GM18907 (cell line): ENCODE measurements around the gene P3H2.
"Not testable (repeated sequence)": the region's sequence is repeated elsewhere in the genome, so short reads cannot be mapped to it uniquely, and the experiment has no call there.

Experiments
- ATAC-seq: cut with Tn5 transposase; IDR thresholded peaks from one replicate; pipeline ENCODE4 v1.9.1; 2021; ENCODE audit warnings: mild to moderate bottlenecking, moderate library complexity; ENCODE audit not compliant: unreplicated experiment

P3H2 gene

DNA sequence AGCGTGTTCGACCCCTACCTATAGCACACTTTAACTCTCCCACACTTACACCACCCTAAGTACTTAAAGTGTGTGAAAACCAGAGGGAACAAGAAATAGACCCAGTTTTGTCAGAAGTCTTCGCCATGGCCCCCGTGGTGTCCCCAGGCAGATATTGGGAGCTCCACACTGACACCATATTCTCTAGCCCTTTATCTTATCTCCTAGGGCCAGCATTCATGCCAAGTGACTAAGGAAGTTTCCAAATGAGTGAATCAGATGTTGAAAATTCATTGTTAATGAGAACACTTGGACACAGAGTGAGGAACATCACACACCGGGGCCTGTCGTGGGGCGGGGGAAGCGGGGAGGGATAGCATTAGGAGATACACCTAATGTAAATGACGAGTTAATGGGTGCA is 31.8 kb downstream of the P3H2 start:
- ATAC-seq, result no peak

DNA sequence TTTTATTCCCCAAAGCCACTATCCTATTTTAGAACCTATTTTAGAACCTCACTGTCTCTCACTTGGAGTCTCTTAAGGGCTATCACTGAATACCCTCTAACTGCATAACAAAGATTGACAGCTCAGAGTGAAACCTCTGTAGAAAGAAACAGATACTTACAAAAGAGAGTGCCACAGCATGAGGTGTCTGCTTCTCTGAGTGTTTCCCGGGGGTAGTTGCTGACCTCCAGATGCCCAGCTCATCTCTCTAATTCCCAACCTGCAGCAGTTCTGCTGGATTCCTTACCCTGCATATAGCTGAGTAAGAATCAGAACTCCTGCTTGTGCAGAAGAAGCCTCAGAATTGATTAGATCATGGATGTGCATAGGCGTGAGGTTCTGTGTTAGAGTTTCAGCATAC is 34.5 kb downstream of the P3H2 start:
- no peak for ATAC-seq

DNA sequence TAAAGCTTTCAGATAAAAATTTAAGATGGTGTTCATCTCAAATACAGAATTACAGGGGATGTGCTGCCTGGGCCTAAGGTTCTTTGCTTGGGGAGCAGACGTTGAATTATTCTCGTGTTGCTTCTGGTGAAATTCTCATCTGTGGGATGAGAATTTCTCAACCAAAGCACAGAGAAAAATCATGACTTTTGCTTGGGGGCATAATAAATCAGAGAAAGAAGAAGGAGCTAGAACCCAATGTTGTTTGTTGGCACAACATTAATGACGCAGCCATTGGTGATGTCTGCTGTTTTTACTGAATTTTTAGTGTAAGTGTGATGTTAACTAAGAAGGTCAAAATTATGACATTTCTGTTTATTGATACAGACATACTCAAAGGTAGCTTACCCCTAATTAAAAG is 35.7 kb downstream of the P3H2 start:
- ATAC-seq, result no peak

DNA sequence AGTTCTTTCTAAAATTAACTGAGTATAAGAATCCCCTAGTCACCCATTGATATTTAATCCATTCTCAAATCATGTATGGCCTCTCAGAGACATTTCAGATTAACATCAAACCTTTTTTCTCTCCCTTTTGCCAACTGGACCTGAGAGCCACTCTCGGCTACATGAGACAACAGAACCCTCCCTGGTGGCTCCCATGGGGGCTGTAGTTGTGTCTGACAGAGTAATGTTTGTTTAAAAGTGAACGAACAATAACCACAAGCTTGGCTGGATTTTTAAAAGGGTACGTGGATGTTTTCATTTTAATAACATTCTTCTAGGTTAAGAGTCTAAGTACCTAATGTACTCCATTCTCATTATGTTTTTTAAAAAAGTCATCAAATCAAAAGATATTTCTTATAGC is 37.1 kb downstream of the P3H2 start:
- ATAC-seq, result no peak

DNA sequence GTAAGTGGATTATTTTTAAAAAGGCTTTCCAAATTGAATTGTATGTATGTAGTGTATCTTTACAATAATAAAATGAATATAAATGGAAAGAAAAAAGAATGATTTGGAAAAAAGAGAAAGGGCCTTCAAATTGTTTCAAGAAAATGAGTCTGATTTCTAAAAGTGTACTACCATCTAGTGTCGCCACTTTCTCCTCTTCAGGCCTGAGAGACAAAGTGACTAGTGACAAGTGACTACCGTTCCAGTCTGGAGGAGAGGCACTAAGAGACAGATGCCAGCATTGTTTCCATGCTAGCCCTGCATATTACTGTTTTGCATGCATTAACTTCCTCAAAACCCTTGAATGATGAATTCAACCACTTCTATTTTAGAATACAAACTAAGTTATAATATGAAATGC is 39.3 kb downstream of the P3H2 start:
- ATAC-seq, result no peak

DNA sequence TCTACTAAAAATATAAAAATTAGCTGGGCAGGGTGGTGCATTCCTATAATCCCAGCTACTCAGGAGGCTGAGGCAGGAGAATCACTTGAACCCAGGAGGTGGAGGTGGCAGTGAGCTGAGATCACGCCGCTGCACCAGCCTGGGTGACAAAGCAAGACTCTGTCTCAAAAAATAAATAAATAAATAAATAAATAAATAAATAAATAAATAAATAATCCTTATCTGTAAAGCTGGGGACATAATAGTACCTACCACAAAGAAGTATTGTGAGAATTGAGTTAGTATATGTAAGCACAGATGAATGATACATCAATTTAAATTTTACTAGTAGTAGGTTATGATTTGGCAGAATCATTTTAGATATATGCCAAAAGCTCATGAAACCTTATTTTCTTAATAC is 41.5 kb downstream of the P3H2 start:
- ATAC-seq, result not testable (repeated sequence)

DNA sequence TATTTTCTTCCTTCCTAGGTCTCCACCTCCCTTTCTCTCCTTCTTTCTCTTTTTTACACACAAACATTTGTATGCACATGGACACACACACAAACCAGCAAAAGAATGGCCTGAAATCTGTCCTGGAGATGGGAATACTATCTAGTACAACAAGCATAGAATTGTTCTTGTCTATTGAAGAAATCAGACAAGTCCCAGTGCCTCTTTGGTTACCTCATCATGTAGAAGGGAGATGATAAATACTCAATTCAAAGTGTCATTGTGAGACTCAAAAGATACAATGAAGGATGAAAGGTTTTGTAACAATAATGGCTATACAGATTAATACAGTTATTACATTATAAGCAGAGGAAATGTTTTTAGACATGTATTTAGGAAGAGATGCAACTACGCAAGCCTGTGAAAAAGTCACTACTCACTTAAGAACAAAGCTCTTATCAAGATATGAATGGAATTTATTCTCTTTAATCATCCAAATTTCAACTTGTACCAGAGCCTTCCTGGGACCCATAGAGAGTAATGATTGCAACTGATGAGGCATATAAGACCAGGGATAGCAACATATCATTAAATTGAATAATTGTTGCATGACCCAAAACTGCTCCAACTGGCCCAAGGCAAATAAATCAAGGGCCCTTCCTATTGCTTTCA is 43.2 kb downstream of the P3H2 start:
- ATAC-seq, result no peak

DNA sequence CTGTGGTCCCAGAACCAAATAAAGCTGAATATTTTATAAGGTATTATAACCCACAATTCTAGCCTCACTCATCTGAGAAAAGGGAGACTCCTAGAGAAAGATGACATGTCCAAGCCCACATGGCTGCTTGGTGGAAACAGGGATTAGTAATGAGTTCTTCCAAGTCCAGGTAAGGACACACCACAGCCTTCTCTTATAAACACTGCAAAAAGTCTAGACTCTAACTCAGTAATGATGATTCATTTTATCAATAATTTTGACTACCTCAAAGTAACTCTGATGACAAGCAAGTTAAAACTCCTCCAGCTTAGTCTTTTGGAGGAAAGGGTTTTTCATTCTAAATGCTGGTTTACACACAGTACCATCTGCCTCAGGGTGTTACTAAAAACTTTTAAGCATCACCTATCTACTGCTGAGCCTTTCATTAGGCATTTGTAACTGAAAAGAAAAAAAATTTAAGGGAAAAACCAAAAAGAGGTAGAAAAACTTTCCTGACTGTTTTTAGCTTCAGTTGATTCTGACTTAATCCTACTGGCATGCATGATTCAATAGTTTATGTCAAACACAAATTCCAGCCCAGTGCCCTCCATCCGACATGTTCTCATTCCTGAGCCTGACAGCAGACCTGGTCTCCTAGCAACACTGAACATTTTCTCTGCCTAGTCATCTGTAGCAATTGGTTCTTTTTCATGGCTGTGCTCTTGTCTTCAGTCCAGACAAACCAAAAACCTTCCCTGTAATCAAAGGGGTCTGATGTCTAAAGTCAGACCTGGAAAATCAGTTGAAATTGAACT is 43.9 kb downstream of the P3H2 start:
- ATAC-seq, result no peak

DNA sequence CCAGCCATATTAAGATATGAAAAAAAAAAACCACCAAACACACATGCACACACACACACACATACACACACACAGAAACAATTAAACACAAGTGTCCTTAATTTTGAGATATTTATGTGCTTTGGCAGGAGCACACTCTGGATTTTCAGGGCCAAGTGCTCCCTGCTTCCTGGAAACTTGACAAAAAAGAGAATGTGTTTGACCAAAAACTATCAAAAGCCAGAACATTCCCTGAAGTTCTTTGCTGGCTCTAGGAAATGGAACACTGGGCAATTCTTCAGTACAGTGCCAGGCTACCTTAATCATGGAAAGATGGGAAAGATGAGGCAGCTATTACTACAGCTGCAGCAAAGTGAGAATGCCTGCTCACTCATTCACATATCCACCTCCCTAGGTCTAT is 44.6 kb downstream of the P3H2 start:
- no peak for ATAC-seq

DNA sequence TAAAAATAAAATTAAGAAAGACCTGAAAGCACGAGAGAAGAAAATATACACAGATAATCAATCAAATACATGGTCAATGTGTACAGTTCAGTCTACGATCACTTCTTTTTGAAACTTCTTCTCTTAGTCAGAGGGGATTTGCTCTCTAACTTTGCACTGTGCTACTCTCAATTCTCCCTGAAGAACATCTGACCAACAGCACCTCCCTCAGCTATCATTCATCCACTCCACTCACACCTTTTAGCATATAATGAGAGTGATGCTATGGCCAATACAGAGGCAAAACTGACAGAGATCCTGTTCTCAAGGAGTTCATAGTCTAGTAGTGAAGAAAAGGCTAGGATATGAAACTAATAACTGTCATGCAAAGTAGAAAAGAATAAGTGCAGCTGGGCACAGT is 45.9 kb downstream of the P3H2 start:
- ATAC-seq, result no peak

DNA sequence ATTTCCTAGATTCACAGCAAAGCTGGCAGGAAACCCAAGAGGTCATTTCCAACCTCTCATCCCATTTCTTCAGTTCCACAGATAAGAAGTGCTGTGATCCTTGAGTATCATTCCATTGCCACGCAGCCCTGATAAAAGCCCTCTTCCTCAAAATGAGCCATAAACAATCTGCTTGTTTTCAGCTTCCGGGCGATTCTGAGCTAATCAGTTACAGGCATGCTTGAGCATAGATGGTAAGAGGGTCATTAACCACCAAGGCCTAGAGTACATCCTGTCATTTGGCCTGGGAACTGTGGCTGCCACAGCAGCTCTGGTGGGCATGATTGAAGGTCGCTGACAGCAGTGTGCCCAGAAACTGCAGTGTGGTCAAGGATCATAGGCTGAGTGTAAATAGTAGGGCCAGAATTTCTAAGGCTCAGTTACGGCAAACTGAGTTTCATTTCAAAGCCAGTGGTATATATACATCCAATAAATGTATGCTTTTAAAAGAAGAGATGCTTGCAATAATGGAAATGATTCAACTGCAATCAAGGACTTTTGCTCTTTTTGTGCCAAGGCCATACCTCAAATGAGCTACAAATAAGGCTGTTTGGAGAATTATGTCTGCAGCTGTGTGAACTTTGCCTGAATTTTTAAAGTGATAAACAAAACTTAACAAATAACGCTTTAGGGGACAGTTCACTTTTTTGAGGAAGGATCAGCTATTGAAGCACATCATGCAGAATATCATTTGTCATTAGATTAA is 47.3 kb downstream of the P3H2 start:
- peak; percentile 94 for ATAC-seq

DNA sequence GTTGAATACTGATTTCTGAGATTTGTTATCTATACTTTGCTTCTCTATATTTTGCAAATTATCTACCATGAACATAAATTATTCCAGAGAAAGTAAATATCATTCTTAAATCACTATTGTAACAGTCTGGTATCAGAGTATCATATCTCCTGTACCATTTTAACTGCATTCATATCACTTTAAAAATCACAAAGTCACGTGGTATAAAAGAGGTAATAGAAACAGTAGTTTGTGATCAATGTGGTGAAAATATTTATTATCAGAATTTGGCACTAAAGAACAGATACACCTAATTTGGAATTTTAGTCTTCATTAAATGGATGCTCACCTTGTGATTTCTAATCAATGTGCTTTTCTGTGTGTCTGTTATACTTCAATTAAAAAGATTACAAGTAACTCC is 47.8 kb downstream of the P3H2 start:
- ATAC-seq, result no peak

DNA sequence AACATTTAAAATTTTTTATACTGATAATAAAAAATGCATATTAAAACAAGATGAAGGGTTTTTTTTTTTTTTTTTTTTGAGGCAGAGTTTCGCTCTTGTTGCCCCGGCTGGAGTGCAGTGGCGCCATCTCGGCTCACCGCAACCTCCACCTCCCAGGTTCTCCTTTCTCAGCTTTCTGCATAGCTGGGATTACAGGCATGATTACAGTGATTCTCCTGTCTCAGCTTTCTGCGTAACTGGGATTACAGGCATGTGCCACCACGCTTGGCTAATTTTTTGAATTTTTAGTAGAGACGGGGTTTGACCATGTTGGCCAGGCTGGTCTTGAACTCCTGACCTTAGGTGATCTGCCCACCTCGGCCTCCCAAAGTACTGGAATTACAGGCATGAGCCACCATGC is 48.8 kb downstream of the P3H2 start:
- ATAC-seq, result not testable (repeated sequence)

DNA sequence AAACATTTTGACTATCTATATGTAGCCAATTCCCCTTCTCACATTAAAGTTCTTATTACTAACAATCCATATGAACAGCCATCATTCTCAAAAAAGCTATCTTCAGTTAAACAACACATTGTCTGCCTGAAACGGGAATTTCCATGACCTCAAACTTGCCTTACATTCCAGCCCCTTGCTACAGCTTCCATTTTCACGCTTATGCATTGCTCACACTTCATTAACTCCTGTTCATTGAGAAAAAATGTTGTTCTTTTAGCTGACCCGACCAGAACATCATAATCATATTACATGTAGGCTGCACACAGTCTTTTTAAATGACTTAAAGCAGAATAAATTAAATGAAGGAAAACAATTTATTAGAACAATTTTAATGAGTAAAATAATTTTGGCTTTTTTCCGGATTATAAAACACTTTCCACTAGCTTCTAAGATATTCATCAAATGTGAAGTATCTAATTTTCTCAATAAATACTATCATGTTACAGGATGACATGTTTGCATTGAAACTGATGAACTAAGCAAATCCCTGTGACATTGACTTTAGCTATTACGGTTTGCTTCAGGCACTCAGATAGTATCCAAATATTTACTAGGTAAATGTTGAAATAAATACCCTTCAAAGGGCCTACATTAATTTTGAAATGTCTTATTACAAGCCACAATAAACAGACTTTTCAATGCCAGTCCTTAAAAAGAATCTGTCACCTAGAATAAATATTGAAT is 49.9 kb downstream of the P3H2 start:
- no peak for ATAC-seq

DNA sequence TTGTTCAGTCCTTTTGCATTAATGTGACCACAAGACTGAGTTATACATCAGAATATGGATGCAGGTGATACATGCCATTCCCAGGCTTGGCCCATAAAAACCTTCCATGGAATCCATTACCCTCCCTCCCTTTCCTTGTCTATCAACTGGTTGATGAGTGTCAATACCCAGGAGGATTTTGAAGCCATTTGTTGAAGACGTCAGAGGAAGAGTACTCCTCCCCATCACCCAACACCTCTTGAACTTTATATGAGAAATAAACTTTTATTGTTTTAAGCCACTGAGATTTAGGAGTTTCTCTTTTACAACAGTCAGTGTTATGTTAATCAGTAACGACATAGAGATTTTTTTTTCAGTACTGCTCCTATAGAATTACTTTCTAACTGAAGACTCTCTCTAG is 55.5 kb downstream of the P3H2 start:
- no peak for ATAC-seq

DNA sequence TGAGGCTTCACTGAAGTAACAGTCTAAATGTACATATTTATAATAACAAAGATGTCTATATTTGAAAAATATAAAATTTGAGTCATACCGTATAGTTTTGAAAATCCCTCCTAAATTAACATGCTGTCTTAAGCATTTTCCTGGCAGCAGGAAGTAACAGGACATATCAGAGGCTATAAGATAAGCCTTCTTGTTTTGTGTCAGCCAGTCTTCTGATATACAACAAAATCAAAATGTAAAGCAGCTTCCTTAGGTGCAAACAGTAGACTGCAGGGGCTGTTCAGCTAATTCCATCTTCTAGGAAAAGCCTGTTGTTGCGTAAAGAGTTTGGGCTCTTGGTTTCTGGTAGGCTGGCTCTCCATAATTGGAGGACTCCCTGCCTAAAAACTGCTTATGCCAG is 56.0 kb downstream of the P3H2 start:
- no peak for ATAC-seq

DNA sequence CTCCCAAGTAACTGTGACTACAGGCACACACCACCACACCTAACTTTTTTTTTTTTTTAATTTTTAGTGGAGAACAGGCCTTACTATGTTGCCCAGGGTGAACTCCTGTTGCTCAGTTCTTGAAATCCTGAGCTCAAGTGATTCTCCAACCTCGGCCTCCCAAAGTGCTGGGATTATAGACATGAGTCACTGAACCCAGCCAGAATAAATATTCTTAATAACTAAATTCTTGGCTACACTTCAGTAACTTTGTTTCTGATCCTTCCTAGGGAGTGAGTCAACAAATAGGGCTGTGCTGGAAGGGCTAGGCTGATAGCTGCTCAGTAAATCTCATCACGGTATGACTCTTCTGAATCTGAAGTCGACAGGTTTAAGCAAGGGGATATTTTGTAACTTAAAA is 56.6 kb downstream of the P3H2 start:
- no peak for ATAC-seq

DNA sequence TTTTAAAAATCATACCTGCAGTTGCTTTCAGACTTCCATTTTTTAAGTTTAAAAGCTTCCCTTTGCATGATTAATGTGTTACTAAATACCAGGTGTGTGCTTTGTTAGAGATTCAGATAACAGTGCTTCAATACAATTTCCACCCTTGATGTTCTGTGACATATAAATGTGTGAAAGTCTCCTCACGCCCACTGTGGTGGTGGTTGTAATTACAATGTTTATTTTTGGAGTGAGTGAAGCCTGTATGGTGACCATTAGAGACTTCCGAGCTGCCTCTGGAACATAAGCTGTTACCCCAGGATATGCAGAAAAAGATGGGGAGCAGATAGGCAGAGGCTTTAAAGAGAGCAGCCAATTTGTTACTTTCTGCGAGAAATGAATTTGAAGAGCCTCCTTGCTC is 57.2 kb downstream of the P3H2 start:
- ATAC-seq, result no peak

DNA sequence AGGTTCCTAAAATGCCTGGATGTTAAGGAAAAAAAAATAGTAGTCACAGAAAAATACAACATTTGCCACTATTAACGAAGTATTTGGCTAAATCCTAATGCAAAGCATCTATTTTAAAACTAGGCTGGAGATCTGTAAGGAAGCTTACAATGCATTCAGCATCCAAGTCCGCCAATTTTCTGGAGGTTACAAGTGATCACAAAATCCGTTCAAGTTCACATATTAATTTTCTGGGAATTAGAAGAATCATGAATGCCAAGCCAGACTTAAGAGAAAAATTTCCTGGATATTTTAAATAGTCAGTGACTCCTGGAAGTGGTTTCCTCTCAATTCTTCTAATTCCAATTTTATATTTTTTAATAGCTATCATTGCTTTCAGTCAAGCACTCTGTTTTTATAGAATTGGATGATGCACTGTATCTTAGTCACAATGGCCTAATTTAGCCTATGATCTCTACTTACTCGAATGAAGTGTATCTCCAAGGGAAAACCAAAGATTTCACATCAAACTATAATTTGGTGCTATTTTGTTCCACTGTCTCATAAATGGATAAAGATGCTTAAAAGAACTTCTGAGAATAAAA is 60.4 kb downstream of the P3H2 start:
- no peak for ATAC-seq

DNA sequence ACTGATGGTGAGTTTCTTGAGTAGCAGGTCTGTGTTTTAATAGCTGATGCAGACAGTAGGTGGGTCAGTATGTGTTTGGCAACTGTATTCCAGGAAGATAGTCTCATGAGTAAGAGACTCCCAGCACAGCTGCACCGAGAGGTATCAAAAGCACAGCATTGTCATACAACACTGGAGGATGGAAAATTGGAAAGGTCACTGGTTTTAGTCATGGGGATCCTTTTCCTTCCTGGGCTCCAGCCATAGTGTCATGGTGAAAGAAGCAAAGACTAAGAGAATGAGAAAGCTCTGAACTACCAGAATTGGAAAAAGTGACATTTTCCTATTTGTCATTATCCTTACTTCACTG is 61.5 kb downstream of the P3H2 start:
- no peak for ATAC-seq
